Subcutaneous abdominal adipose tissue (tissue), 5 donors: Measurements from ENCODE around the gene NCAPH2.

Source experiments
- H3K27ac ChIP-seq: one replicate; pipeline ENCODE4 v1.7.0; 2013; ENCODE audit warnings: low read depth, mild to moderate bottlenecking, inconsistent platforms, low read length, moderate library complexity
- H3K27me3 ChIP-seq, 5 donors: one replicate each; pipeline ENCODE4 v1.7.0; 2013; ENCODE audit warnings: low read length in 5 of 5, inconsistent platforms in 1 of 5; ENCODE audit not compliant: control insufficient read depth in 5 of 5, insufficient read depth in 4 of 5
- H3K36me3 ChIP-seq, 5 donors: one replicate each; pipeline ENCODE4 v1.7.0; 2013; ENCODE audit warnings: low read length in 5 of 5; ENCODE audit not compliant: control insufficient read depth in 5 of 5, insufficient read depth in 5 of 5
- H3K4me1 ChIP-seq, 5 donors: one replicate each; pipeline ENCODE4 v1.7.0; 2013; ENCODE audit warnings: low read length in 5 of 5, mild to moderate bottlenecking in 3 of 5, moderate library complexity in 1 of 5; ENCODE audit not compliant: control insufficient read depth in 5 of 5, insufficient read depth in 5 of 5
- H3K4me3 ChIP-seq, 5 donors: one replicate each; pipeline ENCODE4 v1.7.0; 2013; ENCODE audit warnings: low read length in 5 of 5, low read depth in 1 of 5
- H3K9ac ChIP-seq, 5 donors: one replicate each; pipeline ENCODE4 v1.7.0; 2013; ENCODE audit warnings: low read length in 5 of 5, mild to moderate bottlenecking in 4 of 5, moderate library complexity in 3 of 5
- H3K9me3 ChIP-seq, 5 donors: one replicate each; pipeline ENCODE4 v1.7.0; 2013; ENCODE audit warnings: low read length in 5 of 5; ENCODE audit not compliant: control insufficient read depth in 5 of 5
- donor health status: healthy.
- donor health status: healthy.
- donor health status: healthy.
- donor health status: healthy.
- donor health status: healthy.

The NCAPH2 gene

DNA sequence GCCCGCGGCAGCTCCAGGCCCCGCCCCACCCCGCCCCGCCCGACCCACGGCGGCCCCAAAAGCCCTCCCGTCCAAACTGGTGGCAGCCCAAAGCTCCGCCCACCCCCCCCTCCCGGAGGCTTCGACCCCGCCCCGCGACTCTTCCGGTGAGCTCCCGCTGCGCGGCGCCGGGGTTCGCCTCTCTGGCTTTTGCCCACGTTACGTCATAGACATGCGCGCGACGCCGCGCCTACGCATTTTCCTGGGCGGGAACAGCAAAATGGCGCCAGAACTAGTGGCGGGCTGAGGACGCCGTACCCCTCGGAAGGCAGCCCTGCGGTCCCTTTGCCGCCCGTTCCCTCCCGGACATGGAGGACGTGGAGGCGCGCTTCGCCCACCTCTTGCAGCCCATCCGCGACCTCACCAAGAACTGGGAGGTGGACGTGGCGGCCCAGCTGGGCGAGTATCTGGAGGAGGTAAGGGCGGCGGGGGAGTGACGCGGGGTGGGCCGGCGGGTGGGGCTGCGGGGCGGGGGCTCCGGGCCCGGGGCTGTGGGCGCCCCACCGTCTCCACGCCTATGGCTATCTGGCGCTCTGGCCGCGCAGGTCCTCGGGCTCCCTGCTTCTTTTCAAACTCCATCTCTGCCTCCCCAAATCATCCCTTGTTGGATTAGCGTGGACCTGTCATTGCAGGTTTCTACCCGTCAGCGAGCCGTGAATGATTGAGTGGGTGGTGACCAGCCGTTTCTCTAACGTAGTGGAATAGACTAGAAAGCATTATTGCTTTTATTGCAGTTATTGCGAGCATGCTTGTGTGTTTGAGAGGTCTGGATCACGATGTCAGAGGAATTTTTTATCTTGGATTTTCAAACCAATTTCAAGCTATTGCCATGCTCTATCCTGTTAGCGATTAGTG lies at the start of gene NCAPH2:
TSS of gene NCAPH2 (plus strand) at position 234 of the 894 bp plus-strand sequence. CDS start at position 348, 114 bp downstream.
- Histone ChIP-seq H3K9ac (peak within 1 kb of the TSS; percentile 77 to 99 (median 89)), H3K27ac (peak within 1 kb of the TSS; percentile 88), H3K36me3 (peaks cover 0 to 30% (median 23%) of the 10 kb centered on the region in 5 donors), H3K4me1 (peaks cover 0 to 29% (median 28%) of the 10 kb centered on the region in 5 donors), H3K4me3 (peak within 1 kb of the TSS; percentile 87 to 98 (median 94)), H3K9me3 (no peaks in the 10 kb centered on the region), H3K27me3 (no peaks in the 10 kb centered on the region)

DNA sequence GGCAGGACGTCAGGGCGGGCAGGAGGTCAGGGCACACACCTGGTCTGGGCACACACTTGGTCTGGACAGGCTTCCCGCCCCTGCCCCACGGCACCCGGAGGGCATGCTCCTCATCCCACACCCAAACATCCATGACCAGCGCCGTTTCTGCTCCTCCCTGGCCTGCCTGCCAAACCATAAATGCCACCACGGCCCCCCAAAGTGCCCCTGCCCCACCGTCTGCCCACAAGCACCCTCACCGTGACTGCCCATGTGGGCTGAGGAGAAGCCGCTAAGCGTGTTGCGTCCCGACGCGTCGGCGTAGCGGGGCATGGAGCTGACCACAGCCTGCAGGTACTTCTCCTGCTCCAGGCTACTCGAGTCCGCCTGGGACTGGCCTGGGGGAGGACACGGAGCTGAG lies 49.0 kb upstream of the NCAPH2 start:
- Histone ChIP-seq H3K36me3 (peaks cover 0 to 97% (median 96%) of the 10 kb centered on the region in 5 donors), H3K27ac (no peak overlapping the region), H3K9me3 (no peaks in the 10 kb centered on the region), H3K4me1 (no peaks in the 10 kb centered on the region), H3K4me3 (no peak overlapping the region), H3K27me3 (no peaks in the 10 kb centered on the region), H3K9ac (no peak overlapping the region)

GRCh38 chr22:50459496-50460140 lies 48.4 kb upstream of the NCAPH2 start:
- Histone ChIP-seq H3K27me3 (no peaks in the 10 kb centered on the region), H3K9me3 (no peaks in the 10 kb centered on the region), H3K36me3 (peaks cover 0 to 97% (median 96%) of the 10 kb centered on the region in 5 donors), H3K9ac (no peak overlapping the region), H3K4me1 (no peaks in the 10 kb centered on the region), H3K4me3 (no peak overlapping the region), H3K27ac (no peak overlapping the region)

- H3K9ac ChIP-seq, result no peak overlapping the region
- H3K4me1 ChIP-seq, result no peaks in the 10 kb centered on the region
- no peak overlapping the region for H3K4me3 ChIP-seq
- H3K36me3 ChIP-seq, result peaks cover 0 to 97% (median 96%) of the 10 kb centered on the region in 5 donors
- no peak overlapping the region for H3K27ac ChIP-seq
- no peaks in the 10 kb centered on the region for H3K27me3 ChIP-seq
- H3K9me3 ChIP-seq, result no peaks in the 10 kb centered on the region
Measured at GRCh38 chr22:50460938-50461337, 47.1 kb upstream of the NCAPH2 start.

- Histone ChIP-seq H3K4me3 (no peak overlapping the region), H3K9me3 (no peaks in the 10 kb centered on the region), H3K27me3 (no peaks in the 10 kb centered on the region), H3K9ac (no peak overlapping the region), H3K36me3 (peaks cover 0 to 98% (median 98%) of the 10 kb centered on the region in 5 donors), H3K4me1 (no peaks in the 10 kb centered on the region), H3K27ac (no peak overlapping the region)
Measured at GRCh38 chr22:50461536-50461935, 46.5 kb upstream of the NCAPH2 start.

DNA sequence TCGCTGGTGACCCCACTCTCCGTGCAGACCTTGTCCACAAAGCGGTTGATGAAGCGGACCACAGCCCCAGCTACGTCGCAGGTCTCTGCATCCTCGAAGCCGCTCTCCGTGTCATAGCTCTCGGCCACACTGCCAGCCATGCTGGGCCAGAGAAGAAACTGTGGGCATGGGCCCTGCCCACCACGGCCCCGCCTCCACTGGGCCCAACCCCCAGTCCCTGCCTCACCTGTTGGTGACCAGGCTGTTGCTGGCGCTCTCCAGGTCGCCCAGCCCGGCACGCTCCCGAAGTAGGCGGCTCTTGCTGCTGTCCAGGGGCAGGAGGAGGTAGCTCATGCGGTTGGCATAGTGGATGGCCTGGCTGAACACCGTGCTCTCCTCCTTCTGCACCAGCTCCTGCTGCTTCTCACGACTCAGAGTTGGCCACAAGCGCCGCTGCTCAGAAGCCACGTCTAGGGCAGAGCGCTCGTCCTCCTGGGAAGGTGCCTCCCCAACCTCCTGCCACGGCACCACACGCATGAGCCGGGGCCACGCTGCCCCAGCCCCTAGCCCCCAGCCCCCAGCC lies 46.0 kb upstream of the NCAPH2 start:
- H3K4me3 ChIP-seq, result no peak overlapping the region
- no peaks in the 10 kb centered on the region for H3K4me1 ChIP-seq
- H3K27ac ChIP-seq, result no peak overlapping the region
- H3K36me3 ChIP-seq, result peaks cover 0 to 98% (median 98%) of the 10 kb centered on the region in 5 donors
- H3K9me3 ChIP-seq, result no peaks in the 10 kb centered on the region
- H3K27me3 ChIP-seq, result no peaks in the 10 kb centered on the region
- H3K9ac ChIP-seq, result no peak overlapping the region

DNA sequence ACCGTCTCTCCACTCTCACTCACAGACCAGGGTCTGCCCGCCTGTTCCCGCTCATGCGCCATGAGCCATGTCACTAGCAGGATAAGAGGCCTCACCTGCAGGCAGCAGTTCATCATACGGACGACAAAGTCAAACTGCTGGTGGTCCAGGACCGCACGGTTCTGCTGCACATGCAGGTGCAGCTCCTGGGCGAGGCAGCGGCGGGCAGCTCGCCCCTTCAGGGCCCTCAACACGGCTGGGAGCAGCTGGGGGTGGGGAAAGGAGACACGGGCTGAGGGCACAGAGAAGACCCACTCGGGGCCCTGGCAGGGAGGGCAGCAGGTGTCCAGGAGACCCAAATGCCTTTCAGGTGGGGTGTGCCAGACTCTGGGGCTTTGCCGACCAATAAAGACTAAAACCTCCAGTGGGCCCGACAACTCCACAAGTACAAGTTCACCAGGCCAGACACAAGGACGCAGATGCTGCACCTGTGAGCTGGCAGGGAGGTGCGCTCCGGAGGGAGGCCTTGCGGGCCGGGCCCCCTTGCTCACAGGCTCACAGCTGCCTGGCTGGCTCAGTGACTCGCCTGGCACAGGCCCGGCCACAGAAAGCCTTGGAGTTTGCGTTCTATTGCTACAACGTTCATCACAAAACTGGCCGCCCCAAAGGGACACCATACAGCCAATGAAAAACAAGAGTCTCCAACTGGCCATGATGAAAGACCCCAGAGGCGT lies 44.7 kb upstream of the NCAPH2 start:
- Histone ChIP-seq H3K27me3 (no peaks in the 10 kb centered on the region), H3K36me3 (peaks cover 0 to 99% (median 96%) of the 10 kb centered on the region in 5 donors), H3K4me3 (no peak overlapping the region), H3K27ac (no peak overlapping the region), H3K4me1 (no peaks in the 10 kb centered on the region), H3K9ac (no peak overlapping the region), H3K9me3 (no peaks in the 10 kb centered on the region)

- no peaks in the 10 kb centered on the region for H3K27me3 ChIP-seq
- peaks cover 0 to 88% (median 85%) of the 10 kb centered on the region in 5 donors for H3K36me3 ChIP-seq
- H3K27ac ChIP-seq, result no peak overlapping the region
- H3K4me1 ChIP-seq, result peaks cover 0 to 8% (median 6%) of the 10 kb centered on the region in 5 donors
- H3K4me3 ChIP-seq, result no peak overlapping the region
- H3K9me3 ChIP-seq, result no peaks in the 10 kb centered on the region
- H3K9ac ChIP-seq, result no peak overlapping the region
Measured at GRCh38 chr22:50464451-50464850, 43.6 kb upstream of the NCAPH2 start.

- no peak overlapping the region for H3K9ac ChIP-seq
- H3K4me1 ChIP-seq, result peaks cover 0 to 16% (median 12%) of the 10 kb centered on the region in 5 donors
- no peaks in the 10 kb centered on the region for H3K27me3 ChIP-seq
- no peaks in the 10 kb centered on the region for H3K9me3 ChIP-seq
- no peak overlapping the region for H3K4me3 ChIP-seq
- no peak overlapping the region for H3K27ac ChIP-seq
- peaks cover 0 to 80% (median 76%) of the 10 kb centered on the region in 5 donors for H3K36me3 ChIP-seq
Measured at GRCh38 chr22:50465066-50465930, 42.7 kb upstream of the NCAPH2 start.
